Coronary artery (tissue), 2 donors: ENCODE results near the gene MAMDC4.

Experiments
- DNase-seq: peaks from one replicate; pipeline ENCODE4 v3.0.0-alpha.2; 2017; ENCODE audit warnings: low spot score
- H3K27ac ChIP-seq, 2 donors: fragments of 200-600 bp; sonication (generic); one replicate each; pipeline ENCODE4 v1.5.1; 2016 to 2019
- H3K4me3 ChIP-seq: fragments of 200-600 bp; sonication (generic); 2 replicates; pipeline ENCODE4 v1.5.1; 2016; ENCODE audit warnings: mild to moderate bottlenecking, moderate library complexity
- CTCF ChIP-seq: fragments of 200-600 bp; sonication (generic); IDR thresholded peaks from one replicate; pipeline ENCODE4 v1.5.1; 2019; ENCODE audit warnings: antibody characterized with exemption

Gene MAMDC4

GRCh38 chr9:136860529-136860928, 8.4 kb downstream of the MAMDC4 start:
- no peak for DNase-seq
- no peak for TF ChIP-seq CTCF

GRCh38 chr9:136860933-136861873, 9.1 kb downstream of the MAMDC4 start:
- no peak for TF ChIP-seq CTCF
- Histone ChIP-seq H3K4me3 (no peak overlapping the region), H3K27ac (no peak overlapping the region)
- no peak for DNase-seq

More at GRCh38 chr9:136860529-136860928, 8.4 kb downstream of the MAMDC4 start:
- H3K27ac ChIP-seq = no peak overlapping the region
- H3K4me3 ChIP-seq = no peak overlapping the region

- H3K27ac ChIP-seq = no peak overlapping the region
- no peak for TF ChIP-seq CTCF
- no peak overlapping the region for H3K4me3 ChIP-seq
- no peak for DNase-seq
Observed at GRCh38 chr9:136861874-136862457, 9.8 kb downstream of the MAMDC4 start.

GRCh38 chr9:136862849-136863622, 10.9 kb downstream of the MAMDC4 start:
- no peak for TF ChIP-seq CTCF
- H3K4me3 ChIP-seq = no peak overlapping the region
- DNase-seq = no peak
- H3K27ac ChIP-seq = no peak overlapping the region

GRCh38 chr9:136863623-136864273, 11.6 kb downstream of the MAMDC4 start:
- Histone ChIP-seq H3K4me3 (no peak overlapping the region), H3K27ac (no peak overlapping the region)
- TF ChIP-seq CTCF = no peak
- DNase-seq = no peak

- peak; percentile 72 for DNase-seq
- H3K27ac ChIP-seq = peak overlapping the region; percentile 74 to 95
- TF ChIP-seq CTCF = no peak
- peak overlapping the region; percentile 100 for H3K4me3 ChIP-seq
Observed at GRCh38 chr9:136865041-136865767, 13.1 kb downstream of the MAMDC4 start.
